ENCODE results near the gene PARP4.
"Not testable (repeated sequence)": the region's sequence is repeated elsewhere in the genome, so short reads cannot be mapped to it uniquely, and the experiment has no call there.

The PARP4 gene

GRCh38 chr13:24381541-24382265, 130.9 kb downstream of the PARP4 start:
- Histone ChIP-seq H3K9me3 (ENCODE audit: insufficient read depth, low read length) (no peaks in the 10 kb centered on the region), H3K79me2 (ENCODE audit: insufficient read depth, low read length) (no peaks in the 10 kb centered on the region), H4K20me1 (ENCODE audit: low read depth, low read length) (no peaks in the 10 kb centered on the region), H3K4me2 (ENCODE audit: low read depth, low read length, poor library complexity, severe bottlenecking) (no peak overlapping the region), H3K36me3 (ENCODE audit: low read length) (no peaks in the 10 kb centered on the region), H3K9me2 (replicated peaks; ENCODE audit: insufficient read depth, low read length) (no peaks in the 10 kb centered on the region), H2AFZ (ENCODE audit: low read depth, low read length, severe bottlenecking) (no peak overlapping the region), H3F3A (ENCODE audit: insufficient read depth) (no peaks in the 10 kb centered on the region), H3K4me3 (ENCODE audit: insufficient read depth, low read length, poor library complexity, severe bottlenecking) (no peak overlapping the region), H3K27ac (ENCODE audit: low read depth, low read length) (no peak overlapping the region), H3K27me3 (ENCODE audit: low read length) (no peaks in the 10 kb centered on the region), H3K9ac (ENCODE audit: low read length) (no peak overlapping the region)
- TF ChIP-seq CTCF (IDR thresholded peaks at IDR 0.05; ENCODE audit: insufficient read depth, low read length, poor library complexity, severe bottlenecking) (no peak), EZH2phosphoT487 (conservative IDR thresholded peaks at IDR 0.05; ENCODE audit: low read length) (no peak)

- not testable (repeated sequence) for H3K27ac ChIP-seq (ENCODE audit: low read depth, low read length); H2AFZ ChIP-seq (ENCODE audit: low read depth, low read length, severe bottlenecking); H3K27me3 ChIP-seq (ENCODE audit: low read length); H3K9ac ChIP-seq (ENCODE audit: low read length); H3F3A ChIP-seq (ENCODE audit: insufficient read depth); H4K20me1 ChIP-seq (ENCODE audit: low read depth, low read length); H3K79me2 ChIP-seq (ENCODE audit: insufficient read depth, low read length); H3K9me3 ChIP-seq (ENCODE audit: insufficient read depth, low read length); H3K9me2 ChIP-seq (replicated peaks; ENCODE audit: insufficient read depth, low read length); H3K4me2 ChIP-seq (ENCODE audit: low read depth, low read length, poor library complexity, severe bottlenecking); H3K4me3 ChIP-seq (ENCODE audit: insufficient read depth, low read length, poor library complexity, severe bottlenecking); H3K36me3 ChIP-seq (ENCODE audit: low read length)
Measured at GRCh38 chr13:24380881-24381280, 131.7 kb downstream of the PARP4 start.

GRCh38 chr13:24380227-24380626, 132.4 kb downstream of the PARP4 start:
- H3K79me2 ChIP-seq (ENCODE audit: insufficient read depth, low read length); H3K27me3 ChIP-seq (ENCODE audit: low read length); H4K20me1 ChIP-seq (ENCODE audit: low read depth, low read length); H3K4me2 ChIP-seq (ENCODE audit: low read depth, low read length, poor library complexity, severe bottlenecking); H3K36me3 ChIP-seq (ENCODE audit: low read length); H3K9ac ChIP-seq (ENCODE audit: low read length); H2AFZ ChIP-seq (ENCODE audit: low read depth, low read length, severe bottlenecking); H3K4me3 ChIP-seq (ENCODE audit: insufficient read depth, low read length, poor library complexity, severe bottlenecking); H3K27ac ChIP-seq (ENCODE audit: low read depth, low read length); H3K9me2 ChIP-seq (replicated peaks; ENCODE audit: insufficient read depth, low read length); H3F3A ChIP-seq (ENCODE audit: insufficient read depth); H3K9me3 ChIP-seq (ENCODE audit: insufficient read depth, low read length): not testable (repeated sequence)

GRCh38 chr13:24371273-24371672, 141.3 kb downstream of the PARP4 start:
- not testable (repeated sequence) for H3K4me3 ChIP-seq (ENCODE audit: insufficient read depth, low read length, poor library complexity, severe bottlenecking); H2AFZ ChIP-seq (ENCODE audit: low read depth, low read length, severe bottlenecking); H3K27ac ChIP-seq (ENCODE audit: low read depth, low read length); H3K36me3 ChIP-seq (ENCODE audit: low read length); H3K4me2 ChIP-seq (ENCODE audit: low read depth, low read length, poor library complexity, severe bottlenecking); H3K9me2 ChIP-seq (replicated peaks; ENCODE audit: insufficient read depth, low read length); H3K9me3 ChIP-seq (ENCODE audit: insufficient read depth, low read length); H3K79me2 ChIP-seq (ENCODE audit: insufficient read depth, low read length); H3K9ac ChIP-seq (ENCODE audit: low read length); H4K20me1 ChIP-seq (ENCODE audit: low read depth, low read length); H3K27me3 ChIP-seq (ENCODE audit: low read length); H3F3A ChIP-seq (ENCODE audit: insufficient read depth)
